GM21526 (cell line): Measurements from ENCODE around the gene KCNK1.

Experiments
- ATAC-seq: cut with Tn5 transposase; IDR thresholded peaks from one replicate; pipeline ENCODE4 v1.9.1; 2021; ENCODE audit warnings: moderate library complexity; ENCODE audit not compliant: unreplicated experiment, low FRiP score

Gene KCNK1

GRCh38 chr1:233635765-233636502 lies 22.0 kb downstream of the KCNK1 start:
- no peak for ATAC-seq

DNA sequence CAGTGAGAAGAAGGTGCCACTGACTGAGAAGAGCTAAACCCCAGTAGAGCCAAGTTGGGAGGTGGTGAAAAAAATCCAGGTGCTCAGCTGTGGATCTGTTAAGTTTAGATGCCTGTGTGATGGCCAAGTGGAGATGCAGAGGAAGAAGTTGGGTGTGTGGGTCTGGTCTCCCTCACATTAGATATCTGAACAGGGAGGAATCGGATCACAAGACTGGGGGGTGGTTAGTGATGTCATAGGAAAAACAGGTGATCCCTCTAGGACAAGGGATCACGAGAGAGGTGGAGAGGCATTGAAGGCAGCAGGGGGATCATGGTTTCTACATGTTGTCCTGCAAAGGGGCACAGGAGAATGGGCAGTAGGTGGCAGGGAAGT lies 22.6 kb downstream of the KCNK1 start:
- no peak for ATAC-seq

GRCh38 chr1:233638513-233638912 lies 24.6 kb downstream of the KCNK1 start:
- no peak for ATAC-seq

DNA sequence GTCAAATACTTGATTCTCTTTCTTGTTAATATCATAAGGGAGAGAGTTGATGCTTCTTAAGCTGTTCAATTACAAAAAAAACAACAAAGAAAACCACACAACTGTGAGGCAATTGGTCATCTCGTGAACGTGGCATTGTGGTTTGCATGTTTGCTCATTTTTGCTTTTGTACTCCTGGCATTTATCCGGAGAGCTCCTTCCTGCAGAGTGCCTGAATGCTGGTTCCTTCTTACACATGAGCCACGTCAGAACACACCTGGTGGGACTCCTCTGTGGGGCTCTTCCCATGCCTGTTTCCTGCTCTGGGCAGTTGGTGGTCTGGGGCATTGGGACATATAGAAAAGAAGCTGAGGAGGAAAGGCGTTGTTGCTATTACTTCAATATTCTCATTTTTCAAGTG lies 25.7 kb downstream of the KCNK1 start:
- ATAC-seq: no peak

DNA sequence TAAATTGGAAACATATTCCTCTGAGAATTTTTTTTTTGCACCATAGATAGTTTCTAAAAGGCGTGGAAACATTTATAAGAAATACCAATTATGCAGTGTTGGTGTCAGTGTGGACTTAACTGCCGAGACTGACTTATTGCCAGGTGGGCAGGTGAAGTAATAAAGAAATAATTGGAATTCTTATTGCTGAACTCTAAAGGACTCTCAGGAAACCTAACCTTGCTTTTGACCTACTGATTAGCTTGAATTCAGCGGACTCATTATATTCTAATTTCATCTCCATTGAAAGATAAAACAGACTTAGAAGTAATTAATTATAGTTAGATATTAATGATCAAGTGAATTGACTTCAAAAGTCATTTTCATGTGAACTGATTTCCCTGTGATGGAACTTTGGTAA lies 26.3 kb downstream of the KCNK1 start:
- no peak for ATAC-seq

- ATAC-seq: no peak
Measured at GRCh38 chr1:233641029-233641428, 27.1 kb downstream of the KCNK1 start.

GRCh38 chr1:233647073-233647472 lies 33.2 kb downstream of the KCNK1 start:
- ATAC-seq: no peak

DNA sequence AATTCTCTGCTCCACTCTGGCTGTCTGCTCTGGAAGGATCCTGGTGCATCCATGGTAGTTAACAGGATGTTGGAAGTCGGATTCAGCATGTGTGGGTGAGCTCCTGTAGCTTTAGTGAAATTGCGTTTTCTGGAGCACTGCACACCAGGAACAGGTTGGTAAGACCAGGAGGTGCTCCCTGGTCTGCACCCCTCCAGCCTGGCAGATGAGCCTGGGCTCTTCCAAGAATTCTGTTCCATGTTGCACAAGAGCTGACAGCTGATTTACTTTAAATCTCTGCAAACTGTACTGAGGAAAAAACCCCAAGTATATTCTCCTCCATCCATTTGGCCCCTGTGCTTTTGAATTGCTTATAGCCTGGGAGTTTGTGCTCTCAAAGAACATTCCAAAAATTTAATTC lies 33.7 kb downstream of the KCNK1 start:
- no peak for ATAC-seq

DNA sequence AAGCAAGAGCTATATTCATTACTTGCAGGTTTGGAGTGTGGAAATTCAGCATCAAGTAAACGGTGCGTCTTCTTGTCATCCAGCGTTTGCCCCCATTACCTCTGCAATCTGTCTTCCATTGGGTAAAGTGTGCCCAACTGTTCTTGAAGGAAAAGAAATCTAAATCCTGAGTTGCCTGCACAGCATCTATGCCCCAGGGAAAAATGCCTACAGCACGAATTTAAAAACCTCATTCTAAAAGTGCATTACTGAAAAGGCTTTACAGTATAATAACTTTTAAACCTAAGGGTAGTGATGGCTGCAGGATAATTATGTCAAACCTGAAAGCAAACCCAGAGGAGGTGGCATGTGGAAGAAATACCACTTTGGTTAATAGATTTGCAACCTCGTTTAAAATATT lies 37.2 kb downstream of the KCNK1 start:
- no peak for ATAC-seq

GRCh38 chr1:233651563-233652233 lies 37.8 kb downstream of the KCNK1 start:
- ATAC-seq: no peak

DNA sequence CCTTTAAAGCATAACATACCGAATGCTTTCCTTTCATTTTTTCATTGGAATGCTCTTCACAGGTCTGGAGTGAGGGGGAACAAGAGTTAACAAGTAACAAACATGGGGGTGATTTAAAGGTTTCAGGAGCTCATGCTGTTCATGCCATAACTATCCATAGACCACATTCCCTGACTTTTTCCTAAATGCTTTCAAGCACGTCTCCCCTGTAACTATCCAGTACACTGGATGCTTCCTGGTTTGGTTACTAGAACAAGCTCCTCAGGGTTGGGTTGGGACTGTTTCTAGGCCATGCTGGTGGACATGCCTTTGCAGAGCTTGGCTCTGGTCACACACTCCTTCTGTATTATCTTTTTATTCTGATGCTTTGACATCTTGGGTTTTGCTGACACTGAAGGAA lies 38.6 kb downstream of the KCNK1 start:
- no peak for ATAC-seq

GRCh38 chr1:233654658-233655280 lies 40.9 kb downstream of the KCNK1 start:
- ATAC-seq: no peak

GRCh38 chr1:233655301-233655740 lies 41.4 kb downstream of the KCNK1 start:
- no peak for ATAC-seq

DNA sequence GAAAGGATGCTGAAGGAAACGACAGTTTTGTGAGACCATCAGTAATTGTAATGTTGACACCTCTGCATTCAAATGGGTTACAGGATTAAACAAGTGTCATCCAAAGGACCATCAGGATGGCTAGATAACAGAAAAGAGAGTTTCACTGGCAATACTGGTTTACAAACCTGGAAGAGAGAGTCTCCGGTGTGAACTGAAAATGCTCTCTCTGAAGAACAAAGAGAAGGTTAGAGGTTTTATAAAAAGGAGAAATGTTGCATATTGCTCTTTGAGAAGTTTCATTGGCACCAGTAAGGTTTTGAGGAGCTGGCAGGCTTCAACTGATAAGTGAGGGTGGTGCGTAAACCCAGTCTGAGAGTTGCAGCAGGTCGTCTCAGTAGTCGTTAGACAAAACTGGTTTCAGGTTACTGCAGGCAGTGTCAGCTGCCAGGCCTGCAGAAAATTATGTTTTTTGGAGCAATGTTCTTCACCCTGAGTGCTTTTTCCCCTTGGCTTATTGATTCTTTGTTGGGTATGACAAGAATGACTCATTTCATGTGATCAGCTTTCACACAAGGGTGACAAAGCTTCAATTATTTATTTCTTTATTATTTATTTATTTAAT lies 42.2 kb downstream of the KCNK1 start:
- ATAC-seq: no peak

- no peak for ATAC-seq
Measured at GRCh38 chr1:233656687-233657086, 42.8 kb downstream of the KCNK1 start.

DNA sequence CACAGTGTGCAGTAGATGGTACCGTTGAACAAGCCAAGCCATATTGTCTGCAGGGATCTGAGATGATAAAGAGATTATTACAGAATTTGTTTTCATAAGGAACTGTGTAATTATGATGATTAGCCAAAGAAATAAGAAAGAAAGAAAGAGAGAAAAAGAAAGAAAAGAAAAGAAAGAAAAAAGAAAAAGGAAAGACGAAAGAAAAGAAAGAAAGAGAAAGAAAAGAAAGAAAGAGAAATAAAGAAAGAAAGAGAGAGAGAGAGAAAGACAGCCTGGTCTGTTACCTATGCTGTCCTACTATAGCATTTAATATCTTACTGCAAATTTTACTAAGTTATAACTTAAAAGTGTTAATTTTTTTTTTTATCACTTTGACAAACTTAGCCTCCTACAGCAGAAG lies 43.6 kb downstream of the KCNK1 start:
- no peak for ATAC-seq

DNA sequence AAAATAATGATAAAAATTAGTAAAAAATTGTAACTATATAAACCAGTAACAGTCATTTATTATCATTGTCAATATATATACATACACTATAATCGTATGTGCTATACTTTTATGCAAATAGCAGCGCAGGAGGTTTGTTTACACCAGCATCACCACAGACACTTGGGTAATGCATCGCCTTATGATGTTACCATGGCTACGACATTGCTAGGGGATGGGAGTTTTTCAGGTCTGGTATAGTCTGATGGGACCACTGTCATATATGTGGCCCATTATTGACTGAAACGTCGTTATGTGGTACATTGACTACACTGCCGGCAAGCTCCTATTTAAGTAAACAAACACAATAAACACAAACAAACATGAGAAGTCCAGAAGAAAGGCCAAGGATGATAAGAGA lies 45.6 kb downstream of the KCNK1 start:
- ATAC-seq: no peak

- ATAC-seq: no peak
Measured at GRCh38 chr1:233661376-233662159, 47.7 kb downstream of the KCNK1 start.

DNA sequence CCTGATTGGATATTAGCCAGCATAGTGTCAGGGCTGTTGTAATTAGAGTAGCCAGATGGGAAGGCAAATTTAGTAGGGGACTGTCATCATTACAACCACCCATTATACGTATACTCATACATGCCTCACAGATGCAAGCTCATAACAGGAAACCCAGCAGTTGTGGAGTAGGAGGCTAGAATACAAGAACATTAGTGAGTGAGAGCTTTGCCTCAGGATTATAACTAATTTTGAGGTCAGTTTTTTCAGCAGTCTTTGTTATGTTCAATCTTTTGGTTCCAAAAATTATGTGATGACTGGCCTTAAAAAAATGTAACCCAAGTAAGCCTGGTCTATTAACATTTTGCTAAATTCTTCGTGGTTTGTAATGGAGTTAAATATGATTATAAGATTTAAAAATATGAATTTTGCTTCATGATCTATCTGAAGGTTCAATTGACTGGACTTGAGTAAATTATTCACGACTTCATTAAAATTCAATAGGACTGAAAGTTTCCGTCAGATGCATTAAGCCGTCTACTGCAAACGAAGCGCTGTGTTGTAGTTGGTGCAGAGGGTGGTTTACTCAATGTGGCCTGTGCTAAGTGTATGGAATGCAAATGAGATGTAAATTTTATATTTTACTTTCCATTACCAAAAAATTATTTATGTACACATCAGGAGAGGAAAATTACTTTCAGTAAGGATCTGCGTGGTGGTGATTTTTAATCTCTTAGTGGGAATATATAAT lies 48.8 kb downstream of the KCNK1 start:
- ATAC-seq: no peak

DNA sequence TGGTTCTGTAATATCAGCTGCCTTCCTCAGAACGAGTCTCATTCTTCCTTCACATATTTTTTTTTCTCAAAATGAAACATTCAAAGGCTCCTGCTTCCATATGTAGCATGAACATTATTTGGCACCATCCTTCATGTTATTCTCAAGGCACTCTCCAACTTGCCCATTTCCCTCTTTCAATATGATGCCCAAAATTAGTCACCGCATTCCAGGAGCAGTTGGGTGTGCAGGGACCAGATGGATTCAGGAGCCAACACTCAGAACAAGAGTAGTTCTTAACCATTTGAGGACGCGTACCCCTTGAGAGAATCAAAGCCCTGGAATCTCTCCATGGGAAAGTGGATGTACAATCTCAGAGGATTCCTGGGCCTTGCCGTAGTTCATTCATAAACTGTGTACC lies 50.3 kb downstream of the KCNK1 start:
- no peak for ATAC-seq
